Stimulated activated CD8-positive, alpha-beta memory T cell treated with anti-CD3 and anti-CD28 coated beads, Interleukin-7, amount 100 ng/mL, for 24 hours (primary cell): ENCODE results near the gene PLEKHA8.
"Not testable (repeated sequence)": the region's sequence is repeated elsewhere in the genome, so short reads cannot be mapped to it uniquely, and the experiment has no call there.

Experiments used
- DNase-seq: peaks from one replicate; pipeline ENCODE4 v3.0.0-alpha.2; 2020; ENCODE audit warnings: low read depth

The PLEKHA8 gene

DNA sequence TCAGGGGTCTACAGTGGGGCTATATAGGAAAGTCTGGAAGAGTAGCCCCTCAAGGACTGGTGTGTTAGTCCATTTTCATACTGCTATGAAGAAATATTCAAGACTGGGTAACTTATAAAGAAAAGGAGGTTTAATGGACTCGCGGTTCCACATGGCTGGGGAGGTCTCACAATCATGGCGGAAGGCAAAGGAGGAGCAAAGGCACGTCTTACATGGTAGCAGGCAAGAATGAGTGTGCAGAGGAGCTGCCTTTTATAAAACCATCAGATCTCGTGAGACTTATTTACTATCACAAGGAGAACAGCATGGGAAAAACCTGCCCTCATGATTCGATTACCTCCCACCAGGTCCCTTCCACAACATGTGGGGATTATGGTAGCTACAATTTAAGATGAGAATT, 4.7 kb upstream of the PLEKHA8 start:
- no peak for DNase-seq

DNA sequence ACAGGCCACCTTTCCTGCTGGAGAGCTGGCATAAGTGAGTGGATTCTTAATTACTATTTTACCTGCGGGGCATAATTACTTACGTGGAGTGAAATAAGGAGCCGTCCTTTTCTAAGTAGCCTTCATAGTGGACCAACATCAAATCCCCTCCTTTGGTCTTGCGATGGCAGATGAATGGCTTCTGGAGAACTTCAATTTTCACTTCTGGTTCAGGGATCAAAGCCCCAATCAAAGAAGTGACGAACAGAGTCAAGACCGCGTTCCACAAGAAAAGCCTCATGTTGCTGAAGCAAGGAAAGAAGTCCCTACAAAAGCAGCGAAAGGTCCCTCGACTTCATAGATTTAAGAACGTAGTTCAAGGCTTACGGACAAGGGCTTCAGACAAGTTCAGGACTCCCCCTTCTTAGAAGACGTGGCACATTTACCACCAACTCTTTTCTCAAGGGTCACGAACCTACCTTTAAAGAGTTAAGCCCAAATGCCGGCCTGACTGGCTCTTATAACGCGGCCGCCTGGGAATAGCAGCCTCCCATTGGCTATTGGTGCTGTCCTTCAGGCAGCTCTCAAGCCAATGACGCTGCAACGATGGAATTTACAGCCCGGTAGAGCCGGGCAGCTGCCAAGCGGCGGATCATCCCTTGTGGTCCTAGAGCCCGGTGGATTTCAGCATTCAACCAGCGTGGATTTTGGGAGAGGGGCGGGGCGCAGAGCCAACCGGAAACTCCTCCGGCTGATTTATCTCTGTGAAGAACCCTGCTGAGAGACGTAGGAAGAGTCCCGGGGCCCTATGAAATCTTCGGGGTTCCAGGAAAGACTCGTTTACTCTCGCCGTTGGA, 1.8 kb upstream of the PLEKHA8 start, which contains the start of gene FKBP14:
Gene FKBP14, minus strand, starts transcription at position 474 of the 836 bp plus-strand sequence. Its CDS starts 194 bp downstream, at position 280.
- peak; percentile 75 for DNase-seq

DNA sequence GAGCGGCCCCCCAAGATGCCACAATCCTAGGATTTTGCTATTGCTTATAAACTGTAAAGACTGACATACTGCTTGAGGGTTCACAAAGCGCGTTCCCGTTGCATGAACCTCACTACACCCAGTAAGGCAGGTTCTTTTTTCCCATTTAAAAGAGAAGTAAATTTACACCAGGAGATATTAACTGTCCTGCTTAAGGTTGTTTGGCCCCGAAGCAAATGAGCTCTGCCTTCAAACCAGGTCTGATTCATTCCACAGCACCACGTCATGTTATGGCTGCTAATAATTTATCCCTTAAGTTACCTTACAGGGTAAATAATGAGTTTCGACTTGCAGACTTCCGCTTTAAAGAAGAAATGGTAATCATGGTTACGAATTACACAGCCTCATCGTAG, 1.2 kb upstream of the PLEKHA8 start:
- no peak for DNase-seq

DNA sequence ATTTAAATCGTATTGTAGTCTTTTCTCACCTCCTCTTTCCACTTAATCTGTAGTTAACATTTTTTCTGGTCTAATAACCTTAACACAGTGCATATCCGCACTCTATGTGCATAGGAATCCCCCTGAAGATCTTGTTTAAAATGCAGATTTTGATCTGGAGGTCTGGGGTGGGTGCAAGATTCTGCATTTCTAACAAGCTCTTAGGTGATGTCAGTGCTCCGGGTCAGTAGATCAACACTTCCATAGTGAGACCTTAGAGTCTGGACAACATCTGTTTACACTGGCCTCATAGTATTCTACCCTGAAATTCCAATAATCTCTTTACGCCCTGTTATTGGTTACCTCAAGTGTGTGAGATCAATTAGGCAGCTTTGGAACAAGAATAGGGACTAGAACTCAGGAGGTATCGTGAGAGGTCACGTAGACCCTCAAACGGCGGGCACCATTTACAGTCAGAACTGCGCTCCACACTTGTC, 434 bp upstream of the PLEKHA8 start:
- DNase-seq: no peak

DNA sequence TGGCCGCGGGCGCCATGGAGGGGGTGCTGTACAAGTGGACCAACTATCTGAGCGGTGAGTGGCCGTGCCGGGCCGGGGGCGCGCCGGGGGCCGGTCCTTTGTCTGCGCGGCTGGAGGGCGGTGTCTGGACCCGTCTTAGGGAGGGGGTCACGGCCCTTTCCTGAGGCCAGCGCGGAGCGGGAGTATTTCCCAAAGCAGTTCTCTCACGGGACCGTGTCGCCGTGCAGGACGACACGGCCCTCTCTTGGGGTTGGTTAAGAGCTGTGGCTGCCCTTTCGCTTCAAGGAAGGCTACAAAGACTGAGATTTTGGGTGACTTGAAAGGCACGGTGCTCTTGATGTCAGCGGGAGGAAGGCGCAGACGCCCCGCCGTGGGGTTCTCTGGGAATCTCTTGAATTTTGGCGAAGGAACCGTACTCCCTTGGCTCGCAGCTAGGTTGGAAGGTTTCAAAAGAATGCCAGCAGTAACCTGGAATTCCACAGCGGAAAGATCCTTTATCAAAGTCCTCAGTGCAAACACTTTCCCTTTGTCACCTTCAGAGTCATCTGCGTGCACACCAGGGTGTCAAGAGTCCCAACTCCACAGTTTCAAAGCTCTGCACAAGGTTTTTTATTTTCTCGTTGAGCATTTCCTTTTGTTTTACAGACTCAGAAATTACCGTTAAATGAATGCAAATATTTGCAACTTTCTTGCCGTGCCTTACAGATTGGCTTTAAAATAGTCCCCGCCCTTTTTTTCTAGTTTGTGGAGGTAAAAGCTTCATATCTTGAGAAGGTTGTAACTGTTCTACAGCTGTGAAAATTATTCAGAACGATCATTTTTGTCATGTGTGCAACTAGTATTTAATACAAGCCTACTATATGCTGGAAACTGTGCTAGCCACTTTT, 780 bp downstream of the PLEKHA8 start:
- no peak for DNase-seq

DNA sequence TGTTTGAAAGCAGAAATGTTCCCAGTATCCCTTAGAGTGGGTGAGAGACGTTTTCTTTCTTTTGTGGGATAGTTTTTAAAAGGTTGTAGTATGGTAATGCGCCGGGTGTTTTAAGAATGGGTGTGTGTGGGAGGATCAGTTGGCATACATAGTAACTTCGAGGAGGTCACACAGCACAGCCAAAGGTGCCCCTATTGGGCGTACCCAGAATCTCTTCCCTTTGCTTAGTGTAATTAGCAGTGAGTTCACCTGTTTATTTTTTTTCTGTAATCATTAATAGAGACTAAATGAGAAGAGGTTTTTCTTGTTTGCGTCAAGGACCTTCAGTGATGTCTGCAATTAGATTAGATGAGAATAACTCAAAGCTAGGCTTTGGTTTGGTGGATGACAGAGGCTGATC, 1.5 kb downstream of the PLEKHA8 start:
- DNase-seq: no peak

DNA sequence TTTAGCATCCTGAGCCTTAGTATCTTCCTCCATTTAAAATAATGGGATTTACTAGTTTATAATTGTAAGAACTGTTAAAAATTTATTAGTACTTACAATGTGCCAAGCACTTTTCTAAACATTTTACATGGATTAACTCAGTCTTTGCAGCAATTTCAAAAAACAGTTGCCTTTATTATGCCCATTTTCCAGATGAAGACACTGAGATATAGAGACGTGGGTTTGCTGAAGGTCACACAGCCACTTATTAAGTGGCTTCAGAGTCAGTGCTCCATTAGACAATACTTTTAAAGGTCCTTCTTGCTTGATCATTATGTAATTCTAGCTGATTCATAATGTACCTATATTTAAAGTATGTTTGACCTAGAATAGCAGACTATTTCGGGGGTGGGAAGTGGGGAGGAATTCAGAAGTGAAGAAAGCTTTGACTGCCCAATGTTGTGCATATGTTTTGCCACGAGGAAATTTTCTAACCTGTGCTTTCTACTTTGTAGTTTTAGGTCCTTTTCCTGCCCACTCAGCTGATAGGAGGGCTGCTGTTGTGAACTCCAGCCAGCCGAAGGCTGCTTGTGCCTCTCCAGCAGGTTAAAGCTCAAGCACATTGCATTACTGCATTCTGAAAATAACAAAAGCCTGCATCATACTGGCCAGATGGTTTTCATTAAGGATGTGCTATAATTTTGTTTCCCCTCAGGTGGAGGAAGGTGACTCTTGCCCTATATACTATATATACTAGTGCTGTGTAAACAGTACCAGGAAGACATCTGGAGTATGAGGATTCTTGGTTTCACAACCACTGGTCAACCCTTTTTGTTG, 4.3 kb downstream of the PLEKHA8 start:
- DNase-seq: no peak

DNA sequence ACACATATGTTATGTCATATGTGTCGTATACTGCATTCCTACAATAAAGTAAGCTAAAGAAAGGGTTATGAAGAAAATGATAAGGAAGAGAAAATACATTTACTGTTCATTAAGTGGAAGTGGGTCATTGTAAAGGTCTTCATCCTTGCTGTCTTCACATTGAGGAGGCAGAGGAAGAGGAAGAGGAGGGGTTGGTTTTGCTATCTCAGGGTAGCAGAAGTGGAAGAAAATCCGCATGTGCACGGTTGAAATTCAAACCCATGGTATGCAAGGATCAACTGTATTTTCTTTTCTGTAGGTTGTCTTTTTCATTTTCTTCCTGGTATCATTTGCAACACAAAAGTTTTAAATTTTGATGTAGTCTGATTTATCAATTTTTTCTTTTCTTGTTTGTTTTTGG, 6.3 kb downstream of the PLEKHA8 start:
- no peak for DNase-seq

DNA sequence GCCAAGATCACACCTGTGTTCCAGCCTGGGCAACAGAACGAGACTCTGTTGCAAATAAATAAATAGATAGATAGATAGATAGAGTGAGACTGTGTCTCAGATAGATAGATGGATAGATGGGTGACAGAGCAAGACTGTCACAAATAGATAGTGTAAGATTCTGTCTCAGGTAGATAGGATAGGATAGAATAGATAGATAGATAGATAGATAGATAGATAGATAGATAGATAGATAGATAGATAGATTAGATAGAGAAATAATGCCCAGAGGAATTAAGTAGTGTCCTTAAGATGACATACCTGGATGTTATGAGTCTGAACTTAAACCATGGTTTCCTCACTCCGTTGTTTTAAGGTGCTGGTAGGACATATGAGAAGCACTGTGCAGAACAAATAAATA, 8.0 kb downstream of the PLEKHA8 start:
- no peak for DNase-seq

DNA sequence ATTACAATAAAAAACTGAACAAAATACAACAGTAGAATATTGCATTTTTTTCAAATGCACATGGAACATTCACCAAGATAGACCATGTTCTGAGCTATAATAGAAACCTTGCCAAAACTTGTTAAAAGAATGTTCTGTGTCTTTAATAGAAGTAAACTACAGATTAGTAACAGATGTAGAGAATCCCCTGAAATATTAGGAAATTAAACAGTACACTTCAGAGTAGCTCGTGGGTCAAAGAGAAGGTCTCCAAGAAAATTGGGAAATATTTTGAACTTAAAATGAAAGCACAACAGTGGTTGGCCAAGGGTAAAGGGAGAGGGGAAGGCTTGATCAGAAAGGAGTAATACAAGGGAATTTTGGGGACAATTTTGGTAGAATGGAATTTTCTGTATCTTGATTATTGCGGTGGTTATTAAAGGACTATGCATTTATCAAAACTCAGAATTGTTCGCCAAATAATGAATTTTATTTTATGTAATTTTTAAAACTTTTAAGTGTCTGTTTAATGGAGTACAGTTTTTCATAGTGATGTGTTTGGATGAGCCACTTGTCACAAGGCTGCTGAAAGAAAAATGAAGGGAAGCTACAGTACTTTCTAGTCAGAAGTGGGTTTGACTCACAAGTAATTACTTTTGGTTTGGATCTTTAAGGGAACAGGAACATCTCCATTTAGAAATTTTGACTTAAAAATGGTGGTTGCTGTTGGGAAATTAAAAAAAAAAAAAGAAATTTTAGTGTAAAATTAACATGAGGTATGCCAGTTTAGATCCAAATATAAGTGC, 10.2 kb downstream of the PLEKHA8 start:
- DNase-seq: no peak

DNA sequence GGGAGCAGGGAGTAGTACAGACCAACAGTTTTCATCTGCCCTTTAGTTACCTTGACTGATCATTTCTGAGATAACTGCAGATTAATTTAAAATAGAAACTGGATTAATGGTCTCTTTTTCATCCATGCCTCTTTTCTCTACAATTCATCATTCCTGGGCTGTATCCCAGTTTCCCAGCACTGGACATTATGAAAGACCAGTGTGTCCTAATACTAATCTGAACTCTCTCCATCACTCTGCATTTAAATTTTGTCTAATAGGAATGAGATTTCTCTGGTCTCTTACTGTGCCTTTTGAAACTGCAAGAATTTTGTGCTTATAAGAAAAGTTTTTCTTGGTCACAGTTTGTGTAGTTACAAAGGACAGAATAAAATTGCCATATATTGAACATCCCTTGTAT, 12.7 kb downstream of the PLEKHA8 start:
- DNase-seq: no peak

DNA sequence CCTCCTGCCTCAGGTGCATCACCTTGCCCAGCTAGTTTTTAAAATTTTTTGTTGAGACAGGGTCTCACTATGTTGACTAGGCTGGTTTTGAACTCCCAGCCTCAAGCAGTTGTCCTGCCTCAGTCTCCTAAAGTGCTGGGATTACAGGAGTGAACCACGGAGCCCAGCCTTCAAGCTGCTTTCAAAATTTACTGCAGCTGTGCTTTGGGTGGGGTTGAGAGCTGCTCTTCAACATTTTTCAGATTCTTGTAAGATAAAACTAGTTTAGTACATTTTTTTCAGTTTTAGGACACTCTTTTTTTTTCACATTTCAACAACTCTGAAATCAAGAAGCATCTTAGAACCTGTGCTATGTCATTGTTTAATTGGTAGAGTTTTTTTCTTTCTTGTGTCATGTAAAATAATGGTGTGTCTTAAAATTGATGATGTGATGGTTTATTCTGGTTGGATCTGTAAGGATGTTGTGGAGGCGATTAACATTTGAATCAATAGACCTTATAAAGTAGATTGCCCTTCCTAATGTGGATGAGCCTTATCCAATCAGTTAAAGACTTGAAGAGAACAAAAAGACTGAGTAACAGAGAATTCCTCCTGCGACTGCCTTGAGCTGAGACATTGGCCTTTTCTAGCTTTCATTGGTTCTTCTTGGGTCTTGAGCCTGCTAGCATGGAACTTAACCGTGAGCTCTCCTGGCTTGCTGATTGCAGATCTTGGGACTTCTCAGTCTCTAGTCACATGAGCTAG, 13.5 kb downstream of the PLEKHA8 start:
- no peak for DNase-seq

DNA sequence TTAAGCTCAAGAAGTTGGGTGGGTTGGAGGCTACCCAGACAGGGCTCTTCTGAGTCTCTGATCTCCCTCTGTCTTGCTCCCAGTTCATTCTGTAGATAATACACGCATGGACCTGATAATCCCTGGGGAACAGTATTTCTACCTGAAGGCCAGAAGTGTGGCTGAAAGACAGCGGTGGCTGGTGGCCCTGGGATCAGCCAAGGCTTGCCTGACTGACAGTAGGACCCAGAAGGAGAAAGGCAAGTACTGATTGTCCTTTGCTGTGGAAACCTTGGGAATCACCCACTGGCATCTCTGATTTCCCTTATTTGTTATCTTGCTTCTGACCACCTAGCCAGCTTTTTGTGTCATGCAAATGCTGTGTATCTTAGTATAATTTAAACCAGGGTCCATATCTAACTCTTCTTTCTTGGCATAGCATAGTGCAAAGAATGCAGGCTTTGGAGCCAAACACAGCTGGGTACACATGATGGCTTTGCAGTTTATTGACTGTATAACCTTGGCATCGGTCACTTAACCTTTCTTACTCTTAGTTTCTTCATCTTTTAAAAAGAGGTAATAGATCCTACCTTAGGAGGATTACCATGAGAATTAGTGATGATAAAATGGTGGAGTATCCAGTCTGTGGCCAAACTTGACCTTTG, 18.0 kb downstream of the PLEKHA8 start:
- DNase-seq: no peak

DNA sequence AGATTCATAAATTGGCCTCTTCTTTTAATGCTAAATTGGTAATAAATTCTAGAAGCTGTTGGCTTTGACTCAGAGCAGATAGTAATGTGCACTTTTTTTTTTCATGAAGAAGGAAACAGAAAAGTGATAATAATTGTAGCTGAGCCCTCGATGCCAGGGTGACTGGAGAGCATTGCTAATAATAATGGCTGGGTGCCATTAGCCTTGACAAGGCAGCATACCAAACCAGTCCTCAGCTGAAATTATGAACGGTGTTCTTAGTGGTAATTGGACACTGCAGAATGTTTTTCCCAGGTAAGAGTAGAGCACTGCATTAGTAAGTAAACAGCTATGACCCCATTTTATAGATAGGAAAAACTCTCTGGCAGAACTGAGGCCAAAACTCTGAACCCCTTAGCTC, 18.9 kb downstream of the PLEKHA8 start:
- no peak for DNase-seq

DNA sequence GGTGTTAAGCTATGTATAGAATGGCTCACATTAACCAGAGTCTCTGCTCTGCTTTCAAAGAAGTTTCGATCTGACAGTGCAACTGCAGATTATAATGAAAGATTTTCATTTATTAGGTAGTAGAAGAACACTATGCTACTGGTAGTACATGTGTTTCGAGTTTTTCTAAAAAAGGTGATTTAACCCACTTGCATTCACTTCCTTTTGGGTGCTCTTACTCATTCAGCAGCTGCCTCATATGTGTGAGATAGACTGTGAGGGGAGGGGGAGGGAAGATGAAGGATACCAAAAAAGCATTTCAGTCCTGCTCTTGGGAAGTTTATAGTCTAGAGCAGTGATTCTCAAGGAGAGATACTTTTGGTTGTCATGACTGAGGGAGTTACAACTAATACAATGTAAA, 20.4 kb downstream of the PLEKHA8 start:
- DNase-seq: no peak

DNA sequence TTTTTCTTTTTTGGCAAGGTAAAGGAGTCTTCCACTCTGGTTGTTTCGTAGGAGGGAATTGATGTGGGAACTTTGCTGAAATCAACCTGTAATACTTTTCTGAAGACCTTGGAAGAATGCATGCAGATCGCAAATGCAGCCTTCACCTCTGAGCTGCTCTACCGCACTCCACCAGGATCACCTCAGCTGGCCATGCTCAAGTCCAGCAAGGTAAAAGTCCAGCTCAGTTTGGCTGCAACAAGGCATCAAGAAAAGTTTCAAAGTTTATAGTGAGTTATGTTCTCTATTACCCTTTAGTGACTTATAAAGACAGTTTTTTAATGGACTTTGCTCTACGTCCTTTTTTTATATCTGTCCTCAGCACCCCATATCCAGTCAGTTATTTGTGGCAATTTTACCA, 21.0 kb downstream of the PLEKHA8 start:
- DNase-seq: no peak

DNA sequence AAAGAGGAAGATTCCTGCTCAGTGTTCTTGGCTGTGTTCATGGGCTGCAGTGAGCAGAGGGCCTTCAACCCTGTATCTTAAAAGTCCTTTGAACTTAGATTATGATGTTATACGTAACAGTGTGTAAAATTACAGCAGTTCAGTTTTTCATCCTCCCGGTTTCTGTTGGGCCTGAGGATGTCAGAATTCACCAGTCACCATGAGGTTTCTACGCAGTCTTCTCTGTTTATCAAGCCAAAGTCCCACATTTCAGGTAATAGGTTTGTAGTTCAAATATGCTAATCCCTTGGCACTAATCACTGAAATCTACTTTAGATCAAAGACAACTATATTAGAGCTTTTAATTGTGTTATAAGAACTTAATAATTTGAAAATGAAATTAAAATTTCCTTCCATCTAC, 24.9 kb downstream of the PLEKHA8 start:
- no peak for DNase-seq

DNA sequence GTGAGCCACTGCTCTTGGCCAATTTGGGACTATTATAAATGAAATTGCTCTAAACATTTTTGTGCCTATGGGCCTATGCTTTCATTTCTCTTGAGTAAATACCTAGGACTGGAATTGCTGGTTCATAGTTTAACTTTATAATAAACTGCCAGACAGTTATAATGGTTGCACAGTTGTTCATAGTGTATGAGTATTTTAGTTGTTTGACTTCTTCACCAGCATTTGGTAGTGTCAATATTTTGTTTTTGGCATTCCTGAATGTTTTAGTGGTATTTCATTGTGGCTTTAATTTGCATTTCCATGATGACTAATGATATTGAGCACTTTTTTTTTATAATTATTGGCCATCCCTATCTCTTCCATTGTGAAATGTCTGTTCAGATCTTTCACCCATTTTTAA, 29.5 kb downstream of the PLEKHA8 start:
- no peak for DNase-seq

DNA sequence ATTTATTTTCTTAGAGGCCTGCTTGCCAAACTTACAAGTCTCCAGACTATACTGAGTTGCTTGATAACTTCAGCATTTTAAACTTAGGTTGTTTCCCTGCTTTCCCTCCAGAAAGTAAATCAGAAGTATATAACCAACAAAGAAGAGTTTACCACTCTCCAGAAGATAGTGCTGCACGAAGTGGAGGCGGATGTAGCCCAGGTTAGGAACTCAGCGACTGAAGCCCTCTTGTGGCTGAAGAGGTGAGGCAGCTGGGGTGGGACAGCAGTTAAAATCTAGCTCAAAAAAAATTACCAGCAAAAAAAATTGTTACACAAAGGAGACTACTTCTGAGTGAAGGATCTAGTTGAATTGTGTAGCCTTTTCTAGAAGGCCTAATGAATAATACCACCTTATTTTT, 33.6 kb downstream of the PLEKHA8 start:
- DNase-seq: not testable (repeated sequence)

DNA sequence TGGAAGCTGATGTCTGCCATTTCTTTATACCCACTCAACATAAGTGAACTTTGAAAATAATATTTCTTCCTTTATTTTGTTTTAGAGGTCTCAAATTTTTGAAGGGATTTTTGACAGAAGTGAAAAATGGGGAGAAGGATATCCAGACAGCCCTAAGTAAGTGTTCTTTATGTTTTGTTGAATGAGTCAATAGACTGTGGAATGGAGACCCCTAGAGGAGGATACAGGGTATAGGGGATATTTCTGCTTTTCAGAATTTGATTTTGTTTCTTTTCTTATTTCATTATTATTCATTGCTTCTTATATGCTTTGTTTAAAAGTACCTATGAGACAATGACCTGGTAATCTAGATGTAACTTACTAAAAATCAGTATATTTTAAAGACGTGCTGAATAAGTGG, 34.4 kb downstream of the PLEKHA8 start:
- no peak for DNase-seq
